GM21390 (cell line): ENCODE data around the gene KRT80.

Experiments used
- ATAC-seq: cut with Tn5 transposase; IDR thresholded peaks from one replicate; pipeline ENCODE4 v1.9.1; 2021; ENCODE audit not compliant: unreplicated experiment

The KRT80 gene

DNA sequence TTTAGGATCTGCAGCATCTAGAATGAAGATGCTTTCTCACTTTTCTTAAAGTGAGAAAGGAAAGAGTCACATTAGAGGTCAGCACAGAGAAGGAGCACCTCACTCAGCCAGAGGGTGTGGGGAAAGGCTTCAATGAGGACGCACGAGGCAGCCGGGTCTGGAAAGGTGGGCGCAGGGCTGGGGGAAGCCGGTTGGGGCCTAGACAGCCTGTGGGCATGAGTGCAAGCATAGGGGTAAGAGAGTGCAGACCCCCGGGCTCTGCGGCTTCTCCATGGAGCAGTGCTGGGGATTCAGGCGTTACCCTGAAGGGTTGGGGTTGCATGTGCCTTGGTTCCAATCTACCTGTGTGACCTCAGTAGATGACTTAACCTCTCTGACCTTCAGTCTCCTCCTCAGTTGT, 49.9 kb downstream of the KRT80 start:
- ATAC-seq: no peak

DNA sequence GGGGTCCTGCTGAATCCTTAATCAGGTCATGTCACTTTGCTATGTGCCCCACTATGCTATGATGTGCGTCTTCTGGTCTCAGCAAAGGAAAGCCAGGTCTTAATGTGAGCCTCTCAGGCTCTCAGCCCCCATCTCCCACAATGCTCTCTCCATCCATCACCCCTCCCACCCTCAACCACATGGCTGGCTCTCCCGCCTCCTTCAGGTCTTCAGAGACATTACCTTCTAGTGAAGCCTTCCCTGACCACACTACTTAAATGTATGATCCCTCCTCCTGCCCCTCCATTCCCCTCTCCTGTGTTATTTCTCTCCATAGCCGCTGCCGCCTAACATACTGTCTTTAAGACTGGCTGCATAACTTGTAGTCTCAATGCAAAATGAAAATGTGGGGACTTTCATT, 50.5 kb downstream of the KRT80 start:
- no peak for ATAC-seq

DNA sequence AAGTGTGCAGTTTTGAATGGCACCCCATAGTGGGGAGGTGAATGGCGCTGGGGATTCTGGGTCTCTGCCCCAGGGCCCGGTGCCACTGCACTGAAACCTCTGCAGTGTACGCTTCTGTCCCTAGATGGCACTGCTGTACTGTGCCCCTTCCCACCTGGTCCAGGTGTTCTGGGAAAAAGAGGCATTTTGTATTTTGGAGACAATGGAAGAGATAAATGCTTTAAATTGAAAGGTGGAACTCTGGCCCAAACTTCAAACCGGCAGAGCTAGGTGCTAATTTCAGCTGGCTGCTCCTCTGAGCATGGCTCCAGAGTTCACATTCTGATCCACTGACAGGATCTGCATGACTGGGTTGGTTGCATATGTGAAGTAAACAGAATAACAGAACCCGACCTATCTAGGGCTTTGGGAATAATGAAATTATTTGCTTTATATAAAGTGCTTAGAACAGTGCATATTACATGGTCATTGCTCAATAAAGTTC, 52.2 kb downstream of the KRT80 start:
- no peak for ATAC-seq

DNA sequence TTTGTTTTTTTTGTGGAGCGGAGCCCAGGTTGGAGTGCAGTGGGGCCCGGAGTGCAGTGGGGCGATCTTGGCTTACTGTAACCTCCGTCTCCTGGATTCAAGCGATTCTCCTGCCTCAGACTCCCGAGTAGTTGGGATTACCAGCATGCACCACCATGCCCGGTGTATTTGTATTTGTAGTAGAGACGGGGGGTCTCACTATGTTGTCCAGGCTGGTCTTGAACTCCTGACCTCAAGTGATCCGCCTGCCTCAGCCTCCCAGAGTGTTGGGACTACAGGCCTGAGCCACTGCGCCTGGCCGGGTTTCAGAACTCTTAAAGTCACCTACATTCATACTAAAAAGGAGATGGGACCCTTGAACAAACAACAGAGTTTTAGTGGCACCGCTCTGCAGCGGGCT, 52.7 kb downstream of the KRT80 start:
- no peak for ATAC-seq

DNA sequence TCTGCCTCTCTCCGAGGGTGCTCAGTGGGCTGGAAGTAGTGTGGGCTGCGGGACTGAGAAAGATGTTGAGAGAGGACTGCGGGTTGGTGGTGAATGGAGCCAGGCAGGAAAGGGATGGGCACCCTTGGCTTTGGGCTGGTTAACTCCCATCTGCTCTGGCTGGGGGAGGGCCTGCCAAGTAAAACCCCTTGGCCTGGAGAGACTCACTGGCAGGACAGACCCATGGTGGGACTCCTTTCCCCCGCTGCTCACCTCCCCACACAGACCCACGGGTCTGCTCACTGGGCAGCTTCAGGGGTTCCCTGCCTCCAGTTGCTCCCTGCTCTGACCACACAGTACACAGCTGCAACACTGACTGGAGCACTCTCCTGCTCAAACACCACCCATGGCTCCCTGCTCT, 54.1 kb downstream of the KRT80 start:
- no peak for ATAC-seq

DNA sequence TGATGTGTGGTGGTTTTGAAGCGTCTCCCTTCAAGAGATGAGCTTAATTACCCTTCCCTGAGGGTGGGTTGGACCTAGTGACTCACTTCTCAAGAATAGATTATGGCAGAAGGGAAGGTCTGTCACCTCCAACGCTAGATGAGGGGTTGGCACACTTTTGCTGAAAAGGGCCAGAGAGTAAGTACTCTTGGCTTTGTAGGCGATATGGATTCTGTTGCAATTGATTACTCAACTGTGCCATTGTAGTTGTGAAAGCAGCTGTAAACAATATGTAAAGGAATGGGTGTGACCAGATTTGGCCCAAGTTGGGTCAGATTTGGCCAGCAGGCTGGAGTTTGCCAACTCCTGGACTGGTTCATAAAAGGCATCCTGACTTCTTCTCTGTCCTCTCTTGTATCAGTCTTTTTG, 59.1 kb downstream of the KRT80 start:
- ATAC-seq: no peak

DNA sequence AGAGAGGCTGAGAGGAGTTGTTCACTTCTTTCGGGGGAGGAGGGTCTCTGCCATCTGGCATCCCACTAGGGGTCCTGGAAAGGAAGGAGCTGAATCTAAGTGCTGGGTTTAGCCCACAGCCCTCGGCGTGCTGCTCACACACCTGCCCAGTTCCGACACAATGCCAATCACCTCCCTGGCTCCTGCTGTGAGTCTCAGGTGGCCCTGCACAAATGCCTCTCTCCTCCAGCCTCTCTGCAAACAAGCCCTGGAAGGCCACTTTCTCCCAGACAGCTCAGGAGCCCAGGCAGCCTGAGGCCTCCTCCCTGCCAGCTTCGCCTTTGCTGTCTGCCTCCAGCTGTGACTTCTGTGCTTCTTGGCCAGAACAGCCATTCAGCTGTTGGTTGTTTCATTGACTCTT, 61.1 kb downstream of the KRT80 start:
- ATAC-seq: no peak

DNA sequence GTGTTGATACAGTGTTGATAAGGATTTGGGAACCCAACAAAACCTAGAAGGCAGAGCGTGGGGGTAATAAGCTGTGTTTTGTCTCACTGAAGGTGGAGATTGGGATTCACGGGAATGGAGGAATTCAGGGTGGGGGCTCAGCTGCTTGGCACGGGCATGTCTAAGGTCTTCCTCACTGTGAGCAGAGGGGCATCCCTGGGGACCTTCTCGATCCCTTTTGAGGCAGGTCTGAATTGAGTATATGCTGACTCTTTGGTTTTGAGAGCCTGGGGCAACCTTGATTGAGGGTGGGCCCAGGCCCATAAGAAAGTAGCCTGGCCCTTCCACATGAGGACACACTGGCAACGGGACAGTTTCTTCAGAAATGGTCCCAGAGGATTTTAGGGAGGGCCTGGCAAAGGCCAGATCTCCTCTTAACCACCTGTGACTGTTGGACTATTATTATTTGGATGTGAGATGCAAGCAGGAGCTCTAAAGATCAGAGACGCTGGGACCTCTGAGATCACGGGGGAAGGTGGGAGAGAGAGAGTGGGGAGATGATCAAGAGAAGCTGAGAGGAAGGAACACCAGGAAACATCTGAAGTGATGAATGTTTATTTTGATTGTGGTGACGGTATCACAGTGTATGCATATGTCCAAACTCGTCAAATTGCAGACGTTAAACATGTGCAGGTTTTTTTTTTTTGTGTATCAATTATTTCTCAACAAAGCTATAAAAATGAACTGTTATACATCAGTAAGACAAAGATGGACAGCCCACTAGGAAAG, 63.9 kb downstream of the KRT80 start:
- no peak for ATAC-seq

DNA sequence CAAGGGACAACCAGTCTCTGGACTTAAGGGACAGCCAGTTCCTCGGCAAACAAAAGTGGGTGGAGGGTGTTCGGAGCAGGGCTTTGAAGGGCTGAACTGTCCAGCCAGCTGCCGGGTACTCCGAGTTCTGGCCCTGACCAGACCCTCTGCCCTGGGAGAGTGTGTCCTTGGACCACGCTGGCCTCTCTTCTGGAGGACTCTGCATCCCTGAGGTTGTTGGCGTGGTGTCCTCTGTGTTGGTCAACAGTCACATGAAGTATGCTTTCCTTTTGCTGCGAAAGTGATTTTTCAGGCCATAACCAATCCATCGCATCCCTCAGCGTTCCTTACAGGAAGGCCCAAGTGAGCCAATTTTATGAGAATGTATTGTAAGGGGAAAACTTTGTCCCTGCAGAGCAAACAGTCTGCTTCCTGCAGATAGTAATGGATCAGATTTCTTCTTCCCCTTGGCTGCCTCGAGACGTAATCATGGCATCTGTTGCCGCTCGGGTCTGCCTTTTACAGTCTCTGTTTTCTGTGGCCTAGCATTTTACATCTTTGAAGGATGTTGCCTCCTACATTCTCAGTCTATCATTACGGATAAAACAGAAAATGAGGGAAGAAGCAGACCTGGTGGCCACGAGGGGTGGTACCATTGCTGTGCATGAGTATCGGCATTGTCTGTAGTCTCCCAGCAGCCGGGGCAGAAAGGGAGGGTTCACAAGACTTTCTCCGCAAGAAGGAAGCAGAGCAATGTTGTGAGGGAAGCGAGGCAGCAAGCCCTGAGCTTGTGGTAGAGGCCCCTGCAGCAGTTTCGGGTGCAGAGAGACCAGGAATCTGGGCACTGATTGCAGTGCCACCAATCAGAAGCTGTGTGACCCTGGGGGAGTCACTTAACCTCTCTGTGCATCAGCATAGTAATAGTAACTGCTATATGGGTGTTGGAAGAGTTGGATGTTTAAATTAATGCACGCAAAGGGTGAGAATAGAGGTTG, 64.9 kb downstream of the KRT80 start:
- no peak for ATAC-seq

DNA sequence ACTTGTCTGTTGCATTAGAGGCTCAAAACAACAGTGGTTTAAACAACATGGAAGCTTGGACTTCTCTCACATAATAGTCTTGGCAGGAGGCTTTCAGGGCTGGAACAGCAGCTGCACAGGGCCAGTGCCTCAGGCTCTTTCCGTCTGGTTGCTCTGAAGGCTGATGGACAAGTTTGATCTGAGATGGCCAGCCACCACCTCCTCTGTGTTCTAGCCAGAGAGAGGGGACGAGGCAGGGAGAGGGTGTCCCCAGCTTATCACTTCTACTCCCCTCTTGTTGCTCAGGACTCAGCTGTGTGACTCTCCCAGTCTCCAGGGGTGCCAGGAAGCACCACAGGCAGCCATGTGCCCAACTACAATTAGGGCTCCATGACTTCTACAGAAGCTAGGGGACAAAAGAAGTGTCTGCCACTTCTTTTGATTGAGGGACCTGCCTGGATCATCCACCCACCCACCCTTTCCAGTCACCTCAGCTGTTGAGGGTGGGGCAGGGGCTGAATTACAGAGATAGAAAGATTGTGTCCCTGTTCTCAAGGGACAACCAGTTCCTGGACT, 65.7 kb downstream of the KRT80 start:
- ATAC-seq: no peak

DNA sequence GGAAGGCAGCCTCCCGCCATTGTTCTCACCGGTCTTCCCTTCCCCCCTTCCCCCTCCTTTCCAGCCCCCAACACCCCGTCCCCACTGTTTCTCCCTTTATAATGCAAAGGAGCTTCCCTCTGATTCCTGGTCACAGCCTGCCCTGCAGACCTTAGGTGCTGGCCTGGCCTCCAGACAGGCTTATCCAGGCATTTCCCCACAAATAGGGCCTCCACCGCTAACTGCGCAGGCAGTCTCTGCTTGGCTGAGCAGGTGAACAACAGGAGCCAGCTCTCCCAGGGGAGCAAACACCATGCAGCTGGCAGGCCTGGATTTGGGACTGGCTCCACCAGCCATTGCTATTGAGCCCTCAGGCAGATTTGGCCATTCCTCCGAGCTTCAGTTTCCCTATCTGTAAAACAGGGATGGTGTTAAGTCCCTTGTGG, 66.3 kb downstream of the KRT80 start:
- ATAC-seq: no peak

DNA sequence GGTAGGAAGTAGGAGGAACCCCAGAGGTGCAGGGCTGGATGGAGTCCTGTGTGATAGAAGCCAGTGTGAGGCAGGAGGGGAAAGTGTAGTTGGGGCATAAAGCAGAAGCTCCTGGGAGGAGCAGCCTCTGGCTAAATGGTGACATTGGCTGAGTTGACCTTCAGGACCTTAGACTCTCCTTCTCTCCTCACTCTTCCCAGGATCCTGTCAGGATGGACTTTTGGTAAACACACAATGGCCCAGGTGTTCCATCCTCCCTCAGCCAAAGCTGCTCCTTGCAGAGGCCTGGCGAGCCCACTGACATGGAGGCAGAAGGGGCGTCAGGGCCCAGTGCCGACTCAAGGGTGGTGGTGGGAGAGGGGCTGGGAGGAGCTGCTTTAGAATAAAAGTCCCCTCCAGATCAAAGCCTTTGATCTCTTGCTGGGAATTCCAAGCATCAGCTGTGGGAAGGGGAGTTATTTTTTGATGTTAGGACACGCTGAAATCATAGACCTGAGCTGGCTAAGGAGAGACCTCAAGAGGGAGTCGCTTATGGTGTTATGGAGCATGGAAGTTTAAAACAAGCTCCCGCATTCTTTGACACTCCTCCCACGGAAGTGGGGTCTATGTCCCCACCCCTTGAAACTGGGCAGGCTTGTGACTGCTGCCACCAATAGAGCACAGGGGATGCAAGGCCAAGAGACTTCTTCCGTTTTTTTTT, 68.2 kb downstream of the KRT80 start:
- no peak for ATAC-seq

DNA sequence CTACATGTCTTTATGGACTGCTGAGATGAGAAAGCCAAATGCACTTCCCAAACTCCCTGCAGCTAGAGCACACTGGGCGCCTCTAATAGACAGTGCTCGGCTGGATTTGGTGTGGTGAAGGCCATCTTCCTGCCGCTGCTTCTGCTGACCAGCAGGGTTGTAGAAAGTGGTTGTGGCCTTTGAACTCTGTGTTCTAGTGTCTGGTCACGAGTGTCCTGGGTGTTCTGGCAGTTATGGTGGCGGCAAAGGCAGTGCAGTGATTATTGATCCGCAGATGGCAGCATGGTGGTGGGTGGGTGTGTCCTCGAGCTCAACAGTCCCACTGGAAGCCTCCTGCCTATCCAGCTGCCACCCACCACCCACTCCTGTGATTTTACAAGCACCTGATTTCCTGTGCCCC, 68.9 kb downstream of the KRT80 start:
- no peak for ATAC-seq

DNA sequence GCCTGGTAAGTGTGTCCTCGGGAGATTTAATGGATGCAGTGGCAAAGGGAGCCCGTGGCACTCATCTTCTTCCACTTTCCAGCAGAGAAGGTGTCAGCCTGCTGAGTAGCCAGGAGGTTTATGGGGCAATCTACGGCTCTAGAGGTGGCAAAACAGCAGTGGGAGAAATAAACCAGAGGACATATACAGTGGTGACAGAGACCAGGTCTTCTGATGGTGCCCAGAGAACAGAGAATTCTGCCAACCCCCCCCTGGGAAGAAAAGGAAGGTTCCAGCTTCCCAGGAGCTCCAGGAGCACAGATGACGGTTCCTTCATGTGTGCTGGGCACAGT, 69.3 kb downstream of the KRT80 start:
- no peak for ATAC-seq

DNA sequence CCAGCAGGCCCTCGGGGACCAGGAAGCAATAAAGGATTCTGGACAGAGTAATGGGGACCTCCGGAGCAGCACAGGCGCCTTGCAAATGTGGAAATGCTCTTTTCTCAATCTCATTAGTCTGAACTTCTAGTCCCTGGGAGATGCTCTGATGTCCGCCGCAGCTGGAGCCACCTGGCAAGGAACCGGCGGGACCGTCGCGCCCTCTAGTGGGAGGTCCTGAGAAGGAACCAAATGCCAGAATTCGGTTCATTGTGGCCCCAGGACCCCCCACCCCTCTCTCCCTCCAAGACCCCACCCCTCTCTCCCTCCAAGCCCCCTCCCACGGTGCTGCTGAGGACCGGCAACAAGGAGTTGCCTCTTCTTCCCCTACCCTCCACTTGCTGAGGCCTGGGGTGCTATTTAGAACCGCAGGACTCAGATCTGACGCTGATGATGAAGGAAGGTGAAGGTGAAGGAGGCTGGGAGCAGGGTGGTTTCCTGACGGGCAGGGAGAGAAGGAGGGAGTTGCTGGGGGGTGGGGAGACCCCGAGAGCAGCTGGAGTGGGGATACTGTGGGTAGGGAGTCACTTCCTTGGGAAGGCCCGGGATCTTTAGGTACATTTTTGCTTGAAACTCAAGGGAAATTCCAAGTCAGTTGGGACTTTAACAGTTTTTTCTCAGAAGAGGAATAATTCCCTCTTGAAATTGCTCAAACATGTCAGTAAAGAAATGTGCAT, 69.8 kb downstream of the KRT80 start:
- no peak for ATAC-seq

DNA sequence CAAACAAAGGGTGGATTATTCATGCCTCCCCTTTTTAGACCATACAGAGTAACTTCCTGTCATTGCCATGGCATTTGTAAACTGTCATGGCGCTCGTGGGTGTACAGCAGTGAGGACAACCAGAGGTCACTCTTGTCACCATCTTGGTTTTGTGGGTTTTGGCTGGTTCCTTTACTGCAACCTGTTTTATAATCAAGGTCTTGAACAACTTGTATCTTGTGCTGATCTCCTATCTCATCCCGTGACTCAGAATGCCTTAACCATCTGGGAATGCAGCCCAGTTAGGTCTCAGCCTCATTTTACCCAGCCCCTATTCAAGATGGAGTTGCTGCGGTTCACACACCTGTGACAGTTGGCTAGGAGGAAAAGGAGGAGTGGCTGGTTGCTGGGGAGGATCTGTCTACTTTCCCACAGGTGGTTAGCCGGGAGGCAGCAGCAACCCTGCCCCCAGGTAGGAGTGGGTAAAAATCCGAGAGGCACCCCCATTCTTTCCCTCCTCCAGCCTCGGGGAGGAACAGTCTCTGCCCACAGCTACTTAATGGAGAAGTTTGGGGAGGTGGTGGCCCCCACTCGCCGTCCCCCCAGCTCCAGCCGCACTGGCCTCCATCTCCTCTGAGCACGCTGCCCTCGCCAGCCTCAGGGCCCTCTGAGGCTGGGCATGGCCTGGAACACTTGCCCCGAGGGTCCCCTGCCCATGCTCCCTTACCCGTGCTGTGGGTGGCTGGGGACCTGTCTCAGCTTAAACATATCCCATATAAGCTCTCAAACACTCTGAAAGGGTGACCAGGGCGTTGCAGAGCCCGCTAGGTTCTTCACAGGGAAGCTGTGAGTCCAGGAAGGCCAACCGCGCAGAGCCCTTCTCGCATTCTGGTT, 70.6 kb downstream of the KRT80 start:
- no peak for ATAC-seq

DNA sequence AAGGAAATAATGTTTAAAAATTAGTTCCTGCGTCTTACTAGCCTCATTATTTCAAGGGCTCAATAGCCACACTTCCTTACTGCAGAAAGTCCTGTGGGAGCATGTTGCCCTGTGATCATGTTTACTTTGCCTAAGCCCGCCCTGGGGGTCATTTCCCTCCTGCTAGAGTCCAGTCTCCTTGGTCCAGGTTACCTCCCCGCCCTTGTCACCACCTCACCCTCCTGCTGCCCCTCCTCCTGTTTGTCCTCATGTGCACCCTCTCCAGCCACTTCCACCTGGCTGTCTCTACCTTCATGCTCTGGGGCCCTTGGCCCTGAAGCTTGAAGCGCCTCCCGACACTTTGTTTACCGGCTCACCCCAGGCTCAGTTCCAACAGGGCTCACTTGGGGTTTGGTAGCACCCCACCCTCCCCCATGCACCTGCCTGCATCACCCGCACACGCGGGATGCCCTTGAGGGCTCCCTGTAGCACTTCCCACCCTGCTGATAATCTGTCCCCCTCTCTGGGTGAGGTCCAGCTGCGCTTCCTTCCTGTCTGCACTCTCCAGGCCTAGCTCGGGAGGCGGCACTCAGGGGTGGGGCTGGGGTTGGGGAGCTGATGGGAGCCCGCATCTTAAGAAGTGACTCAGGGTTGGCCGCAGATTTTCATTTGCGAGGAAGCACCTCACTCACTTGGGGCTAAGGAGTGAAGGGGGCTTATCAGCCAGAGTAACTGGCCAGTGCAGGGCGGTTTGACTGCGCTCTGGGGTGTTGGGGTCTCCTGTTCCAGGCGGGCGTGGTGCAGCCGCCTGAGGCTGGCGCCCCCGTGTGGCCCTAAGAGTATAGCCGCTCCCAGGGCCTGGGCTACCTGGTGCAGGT, 72.2 kb downstream of the KRT80 start:
- no peak for ATAC-seq
